GM21825 (cell line): ENCODE data around the gene MYLK.
"Not testable (repeated sequence)": the region's sequence is repeated elsewhere in the genome, so short reads cannot be mapped to it uniquely, and the experiment has no call there.

Experiments used
- ATAC-seq: cut with Tn5 transposase; IDR thresholded peaks from one replicate; pipeline ENCODE4 v1.9.1; 2021; ENCODE audit warnings: mild to moderate bottlenecking, moderate library complexity; ENCODE audit not compliant: unreplicated experiment

The MYLK gene

DNA sequence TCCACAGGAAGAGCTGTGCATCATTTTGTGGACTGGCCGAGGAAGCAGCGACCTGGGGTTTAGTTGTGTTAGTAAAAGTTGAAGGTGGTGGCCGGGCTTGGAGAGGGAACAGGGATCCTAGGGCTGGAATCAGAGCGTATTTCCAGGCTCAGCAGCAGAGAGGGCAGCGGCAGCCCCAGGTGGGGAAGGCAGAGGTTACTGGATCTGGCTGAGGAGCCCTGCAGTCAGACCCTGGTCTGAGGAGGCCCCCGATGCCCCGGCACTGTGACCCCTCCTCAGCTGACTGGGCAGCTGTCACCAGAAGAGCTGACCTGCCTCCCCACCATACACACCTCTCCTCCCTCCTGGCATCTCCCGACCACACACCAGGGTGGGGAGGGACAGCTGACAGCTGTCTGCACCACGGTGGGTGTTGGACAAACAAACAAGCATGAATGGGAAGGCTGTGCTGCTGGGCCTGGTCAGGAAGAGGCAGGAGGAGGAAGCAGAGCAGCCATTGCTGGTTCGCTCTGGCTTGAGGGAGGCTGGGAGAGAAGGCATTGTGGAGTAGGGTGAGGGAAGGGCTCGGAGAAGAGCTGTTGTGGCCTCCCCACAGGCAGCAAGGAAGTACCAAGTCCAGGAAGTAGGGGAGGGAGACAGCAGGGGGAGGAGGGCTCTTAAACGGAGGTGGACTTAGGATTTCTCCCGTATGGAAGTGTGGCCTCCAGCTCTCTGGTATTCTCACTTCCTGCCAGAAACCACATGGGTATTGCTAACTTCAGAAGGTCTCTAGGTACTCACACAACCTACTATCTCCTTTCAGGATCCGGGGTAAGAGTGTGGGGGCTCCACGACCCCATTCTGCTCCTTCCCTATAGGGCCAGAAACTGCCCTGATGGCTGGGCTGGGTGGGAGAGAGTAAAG is 249.7 kb downstream of the MYLK start:
- no peak for ATAC-seq

GRCh38 chr3:123633530-123633929 is 250.6 kb downstream of the MYLK start:
- no peak for ATAC-seq

DNA sequence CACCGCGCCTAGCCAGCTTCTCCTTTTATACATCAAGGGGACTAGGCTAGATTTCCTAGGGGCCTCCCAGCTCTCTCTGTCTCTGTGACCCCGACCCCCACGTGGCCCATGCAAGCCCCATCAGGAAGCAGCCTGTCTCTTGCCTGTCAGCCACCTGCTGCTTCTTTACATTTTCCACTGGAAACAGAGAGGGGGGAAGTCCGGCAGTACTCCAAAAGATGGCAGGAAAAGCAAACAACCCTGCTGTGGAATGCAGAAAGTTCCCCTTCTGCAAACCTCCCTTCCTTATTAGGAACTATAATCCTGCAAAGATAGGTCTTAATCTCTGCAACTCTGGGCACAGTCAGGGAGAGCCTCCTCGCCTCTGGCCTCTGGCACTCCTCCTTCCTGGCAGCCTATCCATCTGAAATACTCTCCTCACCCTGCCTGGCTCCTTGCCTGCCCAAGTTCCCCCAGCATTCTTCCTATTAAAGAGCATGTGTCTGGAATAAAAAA is 251.9 kb downstream of the MYLK start:
- ATAC-seq, result no peak

DNA sequence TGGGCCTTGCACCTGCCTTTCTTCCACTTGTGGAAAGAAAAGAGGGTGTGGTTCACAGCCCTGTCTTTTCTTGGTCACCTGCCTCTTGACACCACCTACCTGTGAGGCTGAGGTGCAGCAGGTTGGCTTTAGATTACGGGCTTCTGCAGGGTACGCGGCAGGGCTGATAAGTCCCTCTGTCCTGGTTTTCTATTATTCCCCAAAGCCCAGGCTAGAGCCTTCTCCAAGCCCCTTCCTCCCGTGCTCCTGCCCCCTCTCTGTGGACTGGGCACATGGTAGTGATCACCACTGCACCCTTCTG is 254.4 kb downstream of the MYLK start:
- ATAC-seq, result no peak

DNA sequence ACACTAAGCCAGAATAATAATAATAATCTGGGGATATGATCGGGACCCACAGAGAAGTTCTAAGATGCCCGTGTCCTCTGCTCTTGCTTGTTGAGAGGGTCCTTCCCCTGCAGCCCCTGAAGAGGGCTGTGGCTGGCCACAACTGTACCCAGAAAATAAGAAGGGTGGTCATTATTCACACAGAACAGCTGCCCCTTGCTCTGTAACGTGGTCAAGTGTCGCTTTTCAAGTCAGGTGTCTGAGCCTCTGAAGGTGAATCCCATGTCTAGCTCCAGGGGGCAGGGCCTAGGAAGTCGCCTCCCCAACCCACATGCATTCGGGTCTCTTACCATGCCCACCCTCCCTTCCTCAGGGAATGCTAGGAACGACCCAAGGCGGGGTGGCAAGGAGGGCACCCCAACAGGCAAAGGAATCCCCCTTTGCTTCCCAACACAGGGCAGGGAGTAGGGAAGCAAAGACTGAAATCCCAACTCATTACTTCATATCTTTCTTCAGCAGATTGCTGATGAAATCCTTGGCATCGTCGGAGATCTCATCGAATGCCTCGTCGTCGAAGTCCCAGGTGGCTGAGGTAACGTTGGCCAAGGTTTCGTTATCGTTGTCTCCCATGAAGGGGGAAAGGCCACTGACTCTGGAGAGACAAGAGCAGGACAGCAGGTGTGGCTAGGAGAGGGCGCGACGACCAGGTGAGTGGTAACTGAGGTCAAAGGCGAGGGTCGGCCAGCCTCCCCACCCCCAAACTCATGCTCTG is 255.0 kb downstream of the MYLK start:
- ATAC-seq, result no peak

DNA sequence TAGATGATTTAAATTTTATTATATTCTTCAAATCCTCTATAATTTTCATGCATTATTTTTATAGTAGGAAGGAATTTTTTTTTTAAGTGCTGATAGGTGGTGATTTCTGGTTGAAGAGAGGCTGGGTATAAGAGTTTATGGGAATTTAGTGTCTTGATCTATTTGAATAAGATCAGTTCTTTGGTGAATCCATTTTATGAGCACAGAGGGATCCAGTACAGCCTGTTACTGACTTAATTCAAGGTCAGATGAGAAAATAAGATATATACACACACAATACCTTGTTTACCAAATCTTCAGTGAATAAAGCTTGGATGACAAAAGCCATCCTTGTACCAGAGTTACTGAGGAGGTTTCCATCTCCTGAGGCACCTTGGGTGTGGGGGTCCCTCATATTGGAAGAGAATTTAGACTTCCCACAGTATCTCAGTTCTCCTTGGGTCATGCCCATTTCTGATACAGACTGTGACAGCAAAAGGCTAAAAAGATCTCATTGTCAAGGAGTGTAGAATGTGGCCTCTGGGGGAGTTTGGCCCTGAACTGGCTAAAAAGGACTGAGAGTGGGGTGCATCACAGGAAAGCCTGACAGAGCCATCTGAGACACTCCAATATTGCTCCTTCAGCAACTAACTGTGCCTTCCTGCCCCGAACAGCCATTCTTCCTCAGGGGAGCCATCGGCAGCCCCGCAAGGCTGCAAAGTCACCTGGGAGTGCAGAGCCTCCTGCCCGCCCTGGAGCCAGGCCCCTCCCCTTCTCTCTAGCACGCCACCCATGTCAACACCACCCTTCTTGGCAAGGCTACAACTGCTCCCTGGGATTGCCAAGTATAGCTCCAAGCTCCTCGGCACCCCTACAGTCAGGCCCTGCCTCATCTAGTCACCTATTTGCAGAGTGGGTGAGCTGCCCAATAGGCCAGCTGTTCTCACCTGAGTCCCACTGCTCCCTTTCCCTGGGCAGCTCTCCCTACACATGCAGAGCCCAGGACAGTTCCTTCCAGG is 256.2 kb downstream of the MYLK start:
- ATAC-seq, result no peak

- ATAC-seq, result no peak
Measured at GRCh38 chr3:123626881-123627280, 257.3 kb downstream of the MYLK start.

- no peak for ATAC-seq
Measured at GRCh38 chr3:123624302-123624701, 259.8 kb downstream of the MYLK start.

DNA sequence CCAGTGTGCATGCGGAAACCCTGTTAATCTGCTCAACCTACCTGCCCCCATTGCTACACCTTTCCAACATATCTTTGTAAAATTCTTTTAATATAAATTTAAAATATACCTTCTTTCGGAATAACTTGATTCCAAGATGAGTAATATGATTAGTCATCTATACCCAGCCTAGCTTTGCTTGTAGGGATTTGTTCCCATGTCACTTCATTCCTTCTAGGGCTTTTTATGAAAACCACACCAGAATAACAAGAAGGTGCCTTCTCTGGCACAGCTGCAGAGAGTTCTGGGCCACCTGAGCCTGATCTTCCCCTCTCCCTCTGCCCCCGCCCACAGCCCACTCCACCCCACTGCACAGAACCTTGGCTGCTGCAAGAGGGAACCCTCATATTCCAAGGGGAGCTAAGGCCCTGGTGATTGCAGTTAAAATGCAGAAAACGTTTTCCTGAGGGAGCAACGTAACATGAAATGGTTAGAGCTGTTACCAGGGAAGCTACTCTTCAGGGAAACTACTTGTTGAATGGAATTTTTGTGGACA is 260.7 kb downstream of the MYLK start:
- no peak for ATAC-seq

DNA sequence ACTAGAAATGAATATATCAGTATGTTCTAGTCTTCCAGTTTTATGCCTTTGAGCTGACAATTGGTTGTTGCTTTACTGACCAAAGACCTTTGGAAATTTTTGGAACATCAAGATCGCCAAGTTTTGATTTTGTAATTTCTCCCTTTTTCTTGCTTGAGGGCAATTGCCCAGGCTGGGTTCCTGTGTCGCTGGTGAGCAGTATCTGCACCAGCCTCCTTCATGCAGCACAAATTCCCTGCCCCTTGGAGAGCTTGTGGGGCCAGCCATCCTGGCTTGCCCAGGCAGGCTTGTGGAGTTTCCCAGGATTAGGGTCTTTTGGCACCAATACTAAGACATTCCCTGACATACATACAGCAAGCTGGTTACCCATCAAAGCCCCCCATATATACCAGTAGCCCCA is 261.4 kb downstream of the MYLK start:
- ATAC-seq, result no peak

GRCh38 chr3:123621850-123622189 is 262.3 kb downstream of the MYLK start:
- no peak for ATAC-seq

DNA sequence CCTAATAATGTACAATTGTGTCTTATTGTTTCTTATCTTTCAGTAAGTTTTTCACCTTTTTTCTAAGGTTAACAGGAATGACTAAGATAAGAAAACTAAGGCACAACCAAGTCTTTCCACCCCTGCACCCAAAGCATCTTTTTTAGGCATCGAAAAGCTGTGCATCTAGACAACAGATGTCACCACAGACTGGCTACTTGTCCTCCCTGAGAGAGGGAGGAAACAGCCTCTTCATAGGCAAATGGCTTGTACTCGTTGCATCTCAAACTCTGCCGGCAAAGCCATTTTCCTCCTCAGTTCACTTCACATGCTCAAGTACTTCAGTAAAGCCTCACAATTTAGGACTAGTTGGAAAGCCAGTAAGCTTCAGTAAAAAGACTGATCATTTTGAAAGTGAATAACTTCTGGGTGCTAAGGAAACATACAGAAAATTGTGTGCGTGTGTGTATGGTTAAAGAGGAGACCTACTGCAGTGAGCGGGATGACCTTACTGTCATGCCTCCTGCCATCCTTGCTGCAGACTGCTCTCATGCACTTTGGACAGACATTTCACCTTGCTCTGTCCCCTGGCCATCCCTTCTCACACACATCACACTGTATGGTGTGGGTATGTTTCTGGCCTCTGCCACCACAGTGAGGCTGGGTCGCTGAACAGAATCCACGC is 262.8 kb downstream of the MYLK start:
- ATAC-seq, result no peak

DNA sequence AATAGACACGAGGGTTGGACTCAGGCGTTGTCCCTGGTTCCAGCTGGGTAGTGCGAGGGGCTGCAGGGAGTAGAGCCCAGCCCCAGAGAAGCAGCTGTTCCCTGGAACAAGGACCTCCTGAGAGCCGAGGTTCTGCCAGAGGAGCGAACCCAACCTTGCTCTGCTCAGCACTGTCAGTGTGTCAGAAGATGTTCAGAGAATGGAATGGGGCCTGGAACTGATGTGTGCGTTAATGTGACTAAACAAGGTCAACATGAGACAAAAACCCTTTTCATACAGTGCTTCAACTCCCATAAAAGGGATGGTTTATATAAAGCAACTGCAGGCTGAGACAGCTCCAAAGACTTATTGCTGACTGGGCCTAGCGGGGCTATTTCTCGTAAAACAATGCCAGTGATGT is 263.8 kb downstream of the MYLK start:
- no peak for ATAC-seq

GRCh38 chr3:123618768-123619484 is 265.2 kb downstream of the MYLK start:
- no peak for ATAC-seq

- no peak for ATAC-seq
Measured at GRCh38 chr3:123618076-123618708, 265.9 kb downstream of the MYLK start.

- no peak for ATAC-seq
Measured at GRCh38 chr3:123616593-123616992, 267.5 kb downstream of the MYLK start.

DNA sequence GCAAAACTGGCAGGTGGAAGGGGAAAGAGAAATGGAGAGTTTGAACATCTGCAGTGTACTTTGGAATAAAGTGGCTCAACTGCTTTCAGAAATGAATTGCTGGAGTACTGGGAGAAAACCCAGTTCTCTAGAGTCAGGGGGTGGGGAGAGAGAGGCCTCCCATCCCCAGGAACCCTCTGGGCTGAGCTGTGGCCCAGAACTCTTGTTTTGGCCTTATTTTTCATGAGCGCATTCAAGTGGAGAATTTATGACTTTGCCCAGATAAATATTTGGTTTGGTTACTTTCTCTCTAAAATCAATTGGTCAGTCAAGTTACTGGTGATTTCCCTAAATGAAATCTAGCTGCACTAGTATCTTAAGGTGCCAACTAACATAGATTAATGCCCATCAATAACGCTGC is 270.6 kb downstream of the MYLK start:
- no peak for ATAC-seq

DNA sequence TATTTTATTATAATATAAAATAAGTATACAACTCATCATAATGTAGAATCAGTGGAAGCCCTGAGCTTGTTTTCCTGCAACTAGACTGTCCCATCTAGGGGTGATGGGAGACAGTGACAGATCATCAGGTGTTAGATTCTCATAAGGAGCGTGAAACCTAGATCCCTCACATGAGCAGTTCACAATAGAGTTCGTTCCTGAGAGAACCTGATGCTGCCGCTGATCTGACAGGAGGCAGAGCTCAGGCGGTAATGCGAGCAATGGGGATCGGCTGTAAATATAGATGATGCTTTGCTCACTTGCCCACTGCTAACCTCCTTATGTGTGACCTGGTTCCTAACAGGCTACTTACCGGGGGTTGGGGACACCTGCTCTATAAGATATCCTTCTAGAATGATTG is 272.5 kb downstream of the MYLK start:
- not testable (repeated sequence) for ATAC-seq

GRCh38 chr3:123611082-123611481 is 273.1 kb downstream of the MYLK start:
- no peak for ATAC-seq
